ENCODE results near the gene IMPG1.

- TF ChIP-seq CTCF (IDR thresholded peaks at IDR 0.05) (no peak), POLR2A (IDR thresholded peaks at IDR 0.05) (no peak)
Observed at GRCh38 chr6:75874224-75874623, 198.2 kb downstream of the IMPG1 start.
